Measurements from ENCODE around the gene TMEM119. TPM values are rescaled to one million over a fixed set of nuclear protein-coding genes. Genes with fewer than 3 reads are reported as not detected.
A peak's percentile ranks its signal among the peaks of the same experiment; 100 is the strongest.

The TMEM119 gene
- total RNA-seq, 2 donors from 2014 or later, result 7.2 to 8.8 TPM

GRCh38 chr12:108563804-108564151 lies 34.1 kb downstream of the TMEM119 start:
- Histone ChIP-seq H3K27ac (no peak overlapping the region), H3K4me1 (peaks cover 14% of the 10 kb centered on the region), H3K4me3 (peak overlapping the region; percentile 86), H3K27me3 (no peaks in the 10 kb centered on the region), H3K36me3 (peaks cover 4% of the 10 kb centered on the region), H3K9ac (ENCODE audit: low read depth in 2 of 2, low read length in 2 of 2) (peak overlapping the region in 1 of 2 donors; percentile 100), H3K9me3 (no peaks in the 10 kb centered on the region)
- no peak for DNase-seq
- intact Hi-C loops (cut with DNase I), result loop anchor here (2.0 to 10.0 kb wide), 3 partner anchors 55 to 391 kb away; no protein-coding TSS in a partner anchor
- TF ChIP-seq CTCF (IDR thresholded peaks at IDR 0.05), result no peak

GRCh38 chr12:108563136-108563803 lies 34.6 kb downstream of the TMEM119 start:
- intact Hi-C loops (cut with DNase I), result loop anchor here (2.0 to 10.0 kb wide), 3 partner anchors 56 to 392 kb away; no protein-coding TSS in a partner anchor

GRCh38 chr12:108562348-108563135 lies 35.3 kb downstream of the TMEM119 start, which contains the start of gene ISCU:
Gene ISCU (plus strand): TSS chr12:108562596. CDS start chr12:108562623, 27 bp downstream.
- intact Hi-C loops (cut with DNase I), result loop anchor here (2.0 to 10.0 kb wide), 3 partner anchors 56 to 392 kb away; no protein-coding TSS in a partner anchor
- H3K4me1 ChIP-seq, result peaks cover 14% of the 10 kb centered on the region

More at GRCh38 chr12:108563136-108563803, 34.6 kb downstream of the TMEM119 start:
- Histone ChIP-seq H3K36me3 (peaks cover 4% of the 10 kb centered on the region), H3K27me3 (no peaks in the 10 kb centered on the region), H3K27ac (peak overlapping the region; percentile 89), H3K4me1 (peaks cover 14% of the 10 kb centered on the region), H3K9me3 (no peaks in the 10 kb centered on the region), H3K4me3 (peak overlapping the region; percentile 86), H3K9ac (ENCODE audit: low read depth in 2 of 2, low read length in 2 of 2) (peak overlapping the region; percentile 79 to 100)
- TF ChIP-seq CTCF (IDR thresholded peaks at IDR 0.05), result peak; percentile 75
- peak; percentile 95 for DNase-seq

GRCh38 chr12:108561852-108562347 lies 36.0 kb downstream of the TMEM119 start:
- intact Hi-C loops (cut with DNase I), result loop anchor here (2.0 to 10.0 kb wide), 3 partner anchors 57 to 393 kb away; no protein-coding TSS in a partner anchor
- Histone ChIP-seq H3K4me3 (peak overlapping the region; percentile 86), H3K9me3 (no peaks in the 10 kb centered on the region), H3K27me3 (no peaks in the 10 kb centered on the region), H3K4me1 (peaks cover 14% of the 10 kb centered on the region), H3K36me3 (peaks cover 4% of the 10 kb centered on the region), H3K9ac (ENCODE audit: low read depth in 2 of 2, low read length in 2 of 2) (peak overlapping the region; percentile 60 to 96), H3K27ac (peak overlapping the region; percentile 89)
- TF ChIP-seq CTCF (IDR thresholded peaks at IDR 0.05), result no peak
- no peak for DNase-seq

More at GRCh38 chr12:108562348-108563135, 35.3 kb downstream of the TMEM119 start, which contains the start of gene ISCU:
- peak; percentile 99 for DNase-seq
- no peak for TF ChIP-seq CTCF (IDR thresholded peaks at IDR 0.05)
- H3K9ac ChIP-seq (ENCODE audit: low read depth in 2 of 2, low read length in 2 of 2), result peak within 1 kb of the TSS; percentile 79 to 100
- peak within 1 kb of the TSS; percentile 89 for H3K27ac ChIP-seq
- H3K4me3 ChIP-seq, result peak within 1 kb of the TSS; percentile 86
- H3K9me3 ChIP-seq, result no peaks in the 10 kb centered on the region
- H3K27me3 ChIP-seq, result no peaks in the 10 kb centered on the region
- H3K36me3 ChIP-seq, result peaks cover 4% of the 10 kb centered on the region
